HepG2 (cell line): ENCODE results near the gene CAPN9. TPM values are rescaled to one million over a fixed set of nuclear protein-coding genes. Genes with fewer than 3 reads are reported as not detected.

Experiments used
- AFF4 ChIP-seq: sonication (generic); formaldehyde crosslinking; IDR thresholded peaks from 2 replicates; pipeline ENCODE4 v1.4.0; 2020; ENCODE audit warnings: missing genetic modification reagents
- BATF2 ChIP-seq: sonication (generic); formaldehyde crosslinking; IDR thresholded peaks from 2 replicates; pipeline ENCODE4 v1.8.0; 2022; ENCODE audit warnings: mild to moderate bottlenecking, missing genetic modification reagents, moderate library complexity
- EEA1 ChIP-seq: sonication (generic); formaldehyde crosslinking; IDR thresholded peaks from 2 replicates; pipeline ENCODE4 v1.5.1; 2020; ENCODE audit warnings: mild to moderate bottlenecking, missing genetic modification reagents, borderline replicate concordance
- FOXA1 ChIP-seq, 2 experiments: fragments of 450-650 bp in 1 of 2; sonication (generic) in 1 of 2; formaldehyde crosslinking in 1 of 2; IDR thresholded peaks; 2 replicates each; pipeline versions ENCODE4 v1.4.0 to v1.6.1; 2016 to 2020; ENCODE audit warnings: missing genetic modification reagents in 1 of 2
- FOXK1 ChIP-seq: sonication (generic); formaldehyde crosslinking; IDR thresholded peaks from 2 replicates; pipeline ENCODE4 v1.4.0; 2020; ENCODE audit warnings: low read depth, missing genetic modification reagents, borderline replicate concordance
- HES4 ChIP-seq: sonication (generic); formaldehyde crosslinking; IDR thresholded peaks from 2 replicates; pipeline ENCODE4 v1.9.0; 2021; ENCODE audit warnings: mild to moderate bottlenecking, missing genetic modification reagents, borderline replicate concordance
- HMGXB4 ChIP-seq, 2 experiments: sonication (generic) in 1 of 2; formaldehyde crosslinking in 1 of 2; IDR thresholded peaks; 2 replicates each; pipeline versions ENCODE4 v1.4.0 to v1.6.1; 2018 to 2020; ENCODE audit warnings: missing genetic modification reagents in 2 of 2, borderline replicate concordance in 1 of 2, low read depth in 1 of 2, mild to moderate bottlenecking in 1 of 2, missing biosample characterization in 1 of 2
- MEIS2 ChIP-seq: sonication (generic); formaldehyde crosslinking; IDR thresholded peaks from 2 replicates; pipeline ENCODE4 v1.9.0; 2021; ENCODE audit warnings: mild to moderate bottlenecking, missing genetic modification reagents
- MTF2 ChIP-seq: sonication (generic); formaldehyde crosslinking; IDR thresholded peaks from 2 replicates; pipeline ENCODE4 v1.5.0; 2020; ENCODE audit warnings: missing genetic modification reagents, borderline replicate concordance
- MXD1 ChIP-seq: sonication (generic); formaldehyde crosslinking; IDR thresholded peaks from 2 replicates; pipeline ENCODE4 v1.4.0; 2020; ENCODE audit warnings: mild to moderate bottlenecking, missing genetic modification reagents
- PHF8 ChIP-seq: sonication (generic); formaldehyde crosslinking; IDR thresholded peaks from 2 replicates; pipeline ENCODE4 v1.5.0; 2020; ENCODE audit warnings: missing genetic modification reagents
- SALL2 ChIP-seq: sonication (generic); formaldehyde crosslinking; IDR thresholded peaks from 2 replicates; pipeline ENCODE4 v1.8.1; 2023; ENCODE audit warnings: mild to moderate bottlenecking, missing genetic modification reagents, inconsistent platforms
- SMARCC2 ChIP-seq: fragments of 450-650 bp; IDR thresholded peaks from 2 replicates; pipeline ENCODE4 v1.6.1; 2017; ENCODE audit warnings: antibody characterized with exemption, mild to moderate bottlenecking
- UBTF ChIP-seq: sonication (generic); formaldehyde crosslinking; IDR thresholded peaks from 2 replicates; pipeline ENCODE4 v1.4.0; 2020; ENCODE audit warnings: mild to moderate bottlenecking, missing genetic modification reagents
- ZC3H13 ChIP-seq: sonication (generic); formaldehyde crosslinking; IDR thresholded peaks from 2 replicates; pipeline ENCODE4 v1.8.1; 2023; ENCODE audit warnings: mild to moderate bottlenecking, missing genetic modification reagents, moderate library complexity
- ZFP36 ChIP-seq: fragments of 150-350 bp; IDR thresholded peaks from 2 replicates; pipeline ENCODE4 v1.6.1; 2018; ENCODE audit warnings: borderline replicate concordance, low read length, low read depth; ENCODE audit not compliant: partially characterized antibody
- ZNF788 ChIP-seq: sonication (generic); formaldehyde crosslinking; IDR thresholded peaks from 2 replicates; pipeline ENCODE4 v1.5.0; 2020; ENCODE audit warnings: mild to moderate bottlenecking, missing genetic modification reagents, borderline replicate concordance
- ZNF83 ChIP-seq: sonication (generic); formaldehyde crosslinking; IDR thresholded peaks from 2 replicates; pipeline ENCODE4 v1.4.0; 2020; ENCODE audit warnings: missing genetic modification reagents, mild to moderate bottlenecking, borderline replicate concordance
- ZNF839 ChIP-seq: sonication (generic); formaldehyde crosslinking; IDR thresholded peaks from 2 replicates; pipeline ENCODE4 v1.4.0; 2020; ENCODE audit warnings: missing genetic modification reagents, mild to moderate bottlenecking, borderline replicate concordance
- ZSCAN9 ChIP-seq: IDR thresholded peaks from 2 replicates; pipeline ENCODE4 v1.6.1; 2016; ENCODE audit warnings: borderline replicate concordance
- polyA plus RNA-seq, 8 experiments: library from polyadenylated mRNA; depleted of rRNA in 3 of 8; stranded (reverse) in 7 of 8; unstranded in 1 of 8; fragments of >200 nt; fragmentation: Illumina TruSeq in 4 of 8; extraction: Trizol in 4 of 8; gene quantifications; 2 replicates each; pipeline versions ENCODE4 v1.2.1 to v1.2.3, GENCODE V29; 2011 to 2016; ENCODE audit warnings: low read depth in 4 of 8, missing spikeins in 1 of 8, mixed read lengths in 1 of 8; ENCODE audit not compliant: insufficient read depth in 1 of 8
- total RNA-seq, 5 experiments: library from RNA; depleted of rRNA; stranded (reverse); fragments of >200 nt; fragmentation: Illumina TruSeq; extraction: Trizol; gene quantifications; 2 replicates each; pipeline ENCODE4 v1.2.3, GENCODE V29; 2016; ENCODE audit warnings: low read depth in 1 of 5

Gene CAPN9
- total and polyA plus RNA-seq, 2 of the 13 experiments (the other 11 are each of a cell fraction or from before 2014, with no cell fraction given) = 0.04 to 0.31 TPM

- TF ChIP-seq HMGXB4 (CRISPR knock-in tag; IDR thresholded peaks at IDR 0.05; ENCODE audit: borderline replicate concordance in 1 of 2, low read depth in 1 of 2) (peak in 1 of 2 experiments; percentile 31; a peak in 1 of 4 replicates), UBTF (CRISPR knock-in tag) (peak; percentile 46), ZNF788 (CRISPR knock-in tag) (0 out of 2 replicates have a peak, but pooled peaks have one; percentile 39), PHF8 (CRISPR knock-in tag) (peak; percentile 6; the same call in 1 of the 2 replicates), HES4 (peak; percentile 43; the same call in 1 of the 2 replicates), MEIS2 (CRISPR knock-in tag) (0 out of 2 replicates have a peak, but pooled peaks have one; percentile 22), MXD1 (CRISPR knock-in tag) (no peak), ZFP36 (no peak), ZSCAN9 (no peak), SALL2 (CRISPR knock-in tag) (no peak), ZNF839 (CRISPR knock-in tag) (no peak), ZC3H13 (CRISPR knock-in tag) (no peak), FOXK1 (CRISPR knock-in tag) (no peak), FOXA1 (IDR thresholded peaks at IDR 0.05) (no peak), FOXA1 (CRISPR knock-in tag; IDR thresholded peaks at IDR 0.05) (no peak), AFF4 (CRISPR knock-in tag) (0 out of 2 replicates have a peak, but pooled peaks have one; percentile 26), SMARCC2 (no peak), MTF2 (CRISPR knock-in tag) (peak; percentile 59; the same call in 1 of the 2 replicates), BATF2 (CRISPR knock-in tag) (no peak), EEA1 (CRISPR knock-in tag) (no peak), ZNF83 (CRISPR knock-in tag) (no peak)
These were observed 34.7 kb upstream of the CAPN9 start (continued) for GRCh38 chr1:230712470-230712942.
